GM08714 (cell line): Measurements from ENCODE around the gene AUP1.

Experiments
- H3K4me3 ChIP-seq: fragments of 200-500 bp; sonication (Bioruptor generic); 2 replicates; pipeline ENCODE4 v1.5.1; 2014; ENCODE audit warnings: mild to moderate bottlenecking, low read length, inconsistent platforms
- ZNF274 ChIP-seq: IDR thresholded peaks from 2 replicates; pipeline ENCODE4 v1.6.1; 2012; ENCODE audit warnings: mild to moderate bottlenecking, low read depth, low read length

AUP1 gene

GRCh38 chr2:74529357-74530238, at the start of gene AUP1, which contains the start of gene HTRA2:
TSS of gene AUP1 (minus strand) at chr2:74529706. CDS start at chr2:74529629, 77 bp downstream.
TSS of gene HTRA2 (plus strand) at chr2:74529933. CDS start at chr2:74530007, 74 bp downstream.
- H3K4me3 ChIP-seq = peak within 1 kb of the TSS; percentile 94
- TF ChIP-seq ZNF274 = no peak

GRCh38 chr2:74578408-74578807, 48.9 kb upstream of the AUP1 start:
- TF ChIP-seq ZNF274 = no peak
- no peak overlapping the region for H3K4me3 ChIP-seq

GRCh38 chr2:74577448-74577847, 47.9 kb upstream of the AUP1 start:
- no peak overlapping the region for H3K4me3 ChIP-seq

GRCh38 chr2:74576863-74577229, 47.3 kb upstream of the AUP1 start:
- H3K4me3 ChIP-seq = no peak overlapping the region
- TF ChIP-seq ZNF274 = no peak

More at GRCh38 chr2:74577448-74577847, 47.9 kb upstream of the AUP1 start:
- no peak for TF ChIP-seq ZNF274

GRCh38 chr2:74576211-74576862, 46.8 kb upstream of the AUP1 start:
- no peak overlapping the region for H3K4me3 ChIP-seq
- TF ChIP-seq ZNF274 = no peak

- H3K4me3 ChIP-seq = no peak overlapping the region
Measured at GRCh38 chr2:74575320-74575719, 45.8 kb upstream of the AUP1 start.

GRCh38 chr2:74573747-74574562, 44.4 kb upstream of the AUP1 start:
- no peak for TF ChIP-seq ZNF274
- H3K4me3 ChIP-seq = no peak overlapping the region; the same call in 1 of the 2 replicates

More at GRCh38 chr2:74575320-74575719, 45.8 kb upstream of the AUP1 start:
- no peak for TF ChIP-seq ZNF274

GRCh38 chr2:74572178-74572925, 42.8 kb upstream of the AUP1 start:
- no peak overlapping the region for H3K4me3 ChIP-seq
- no peak for TF ChIP-seq ZNF274

- H3K4me3 ChIP-seq = no peak overlapping the region
- no peak for TF ChIP-seq ZNF274
Measured at GRCh38 chr2:74571058-74571457, 41.6 kb upstream of the AUP1 start.

- H3K4me3 ChIP-seq = no peak overlapping the region
- TF ChIP-seq ZNF274 = no peak
Measured at GRCh38 chr2:74569686-74570085, 40.2 kb upstream of the AUP1 start.

- TF ChIP-seq ZNF274 = no peak
- no peak overlapping the region for H3K4me3 ChIP-seq
Measured at GRCh38 chr2:74567881-74568280, 38.4 kb upstream of the AUP1 start.

- TF ChIP-seq ZNF274 = no peak
- no peak overlapping the region for H3K4me3 ChIP-seq
Measured at GRCh38 chr2:74566754-74567085, 37.2 kb upstream of the AUP1 start.

GRCh38 chr2:74566076-74566753, 36.7 kb upstream of the AUP1 start:
- H3K4me3 ChIP-seq = no peak overlapping the region
- TF ChIP-seq ZNF274 = no peak
